Fibroblast of lung (primary cell): ENCODE measurements around the gene COMMD8. TPM values are rescaled to one million over a fixed set of nuclear protein-coding genes. Genes with fewer than 3 reads are reported as not detected.

ENCODE experiments used
- DNase-seq, 2 donors: peaks; one replicate each; pipeline versions ENCODE4 v3.0.0 to v3.0.0-alpha.2; 2010; ENCODE audit warnings: low read depth in 2 of 2
- H2AFZ ChIP-seq: 2 replicates; pipeline ENCODE4 v1.5.1; 2012; ENCODE audit warnings: low read length, control low read depth, inconsistent platforms
- H3K27ac ChIP-seq: 2 replicates; pipeline ENCODE4 v1.5.1; 2011; ENCODE audit warnings: low read length, control low read depth; ENCODE audit not compliant: insufficient read depth
- H3K27me3 ChIP-seq: 2 replicates; pipeline ENCODE4 v1.5.1; 2011; ENCODE audit warnings: mild to moderate bottlenecking, low read length; ENCODE audit not compliant: control insufficient read depth, insufficient read depth
- H3K36me3 ChIP-seq: 2 replicates; pipeline ENCODE4 v1.5.1; 2011; ENCODE audit warnings: low read length; ENCODE audit not compliant: control insufficient read depth, insufficient read depth
- H3K4me1 ChIP-seq: 2 replicates; pipeline ENCODE4 v1.5.1; 2011; ENCODE audit warnings: low read length; ENCODE audit not compliant: control insufficient read depth, insufficient read depth; ENCODE audit errors: extremely low read depth
- H3K4me2 ChIP-seq: 2 replicates; pipeline ENCODE4 v1.5.1; 2011; ENCODE audit warnings: low read length, control low read depth; ENCODE audit not compliant: insufficient read depth; ENCODE audit errors: extremely low read depth
- H3K4me3 ChIP-seq, 4 experiments: fragments of 200-600 bp in 1 of 4; sonication (generic) in 1 of 4; replicated peaks in 1 of 4; 2 replicates each; pipeline ENCODE4 v1.5.1; 2011 to 2016; ENCODE audit warnings: low read length in 4 of 4, low read depth in 3 of 4, mild to moderate bottlenecking in 3 of 4, control low read depth in 2 of 4, inconsistent platforms in 1 of 4, mixed read lengths in 1 of 4; ENCODE audit not compliant: insufficient read depth in 1 of 4; ENCODE audit errors: control extremely low read depth in 1 of 4
- H3K79me2 ChIP-seq: 2 replicates; pipeline ENCODE4 v1.5.1; 2012; ENCODE audit warnings: mild to moderate bottlenecking, low read length, inconsistent platforms; ENCODE audit not compliant: control insufficient read depth, insufficient read depth
- H3K9ac ChIP-seq: 2 replicates; pipeline ENCODE4 v1.5.1; 2011; ENCODE audit warnings: mild to moderate bottlenecking, low read length, control low read depth; ENCODE audit not compliant: insufficient read depth
- H3K9me3 ChIP-seq: 2 replicates; pipeline ENCODE4 v1.5.1; 2012; ENCODE audit warnings: low read depth, low read length; ENCODE audit not compliant: control insufficient read depth, insufficient read depth
- H4K20me1 ChIP-seq: 2 replicates; pipeline ENCODE4 v1.5.1; 2011; ENCODE audit warnings: low read length; ENCODE audit not compliant: control insufficient read depth, insufficient read depth; ENCODE audit errors: extremely low read depth
- CTCF ChIP-seq, 2 donors: IDR thresholded peaks in 1 of 2; conservative IDR thresholded peaks in 1 of 2; 1 replicate in 1 of 2; 2 replicates in 1 of 2; pipeline ENCODE4 v1.5.1; 2011 to 2012; ENCODE audit warnings: low read length in 2 of 2, control low read depth in 1 of 2, inconsistent platforms in 1 of 2, low read depth in 1 of 2, mild to moderate bottlenecking in 1 of 2
- EZH2 ChIP-seq: IDR thresholded peaks from 2 replicates; pipeline ENCODE4 v1.5.1; 2012; ENCODE audit warnings: low read length, control low read depth, mild to moderate bottlenecking; ENCODE audit errors: missing control alignments
- polyA plus RNA-seq, 2 donors: library from polyadenylated mRNA; depleted of rRNA in 1 of 2; stranded (reverse) in 1 of 2; unstranded in 1 of 2; fragments of >200 nt; gene quantifications; 2 replicates each; pipeline ENCODE4 v1.2.1, GENCODE V29; 2011 to 2012; ENCODE audit warnings: missing spikeins in 1 of 2
- total RNA-seq: library from RNA; depleted of rRNA; stranded (reverse); fragments of >200 nt; gene quantifications from 2 replicates; pipeline ENCODE4 v1.2.1, GENCODE V29; 2014

The COMMD8 gene
- total and polyA plus RNA-seq, 2 donors (not counting 1 experiment from before 2014, with no cell fraction given): 29.6 to 31.5 TPM

- no peak overlapping the region for H3K4me2 ChIP-seq
- no peaks in the 10 kb centered on the region for H3K9me3 ChIP-seq
- no peaks in the 10 kb centered on the region for H3K27me3 ChIP-seq
- no peak overlapping the region for H2AFZ ChIP-seq
- H4K20me1 ChIP-seq: no peaks in the 10 kb centered on the region
- no peak overlapping the region for H3K9ac ChIP-seq
- H3K79me2 ChIP-seq: no peaks in the 10 kb centered on the region
- H3K36me3 ChIP-seq: no peaks in the 10 kb centered on the region
- no peak overlapping the region for H3K27ac ChIP-seq
- DNase-seq: no peak
- no peaks in the 10 kb centered on the region for H3K4me1 ChIP-seq
- H3K4me3 ChIP-seq: no peak overlapping the region
- TF ChIP-seq EZH2 (no peak), CTCF (conservative IDR thresholded peaks at IDR 0.05 in 1 of 2, IDR thresholded peaks at IDR 0.05 in 1 of 2; ENCODE audit: low read depth in 1 of 2, low read length in 2 of 2) (no peak)
These were observed 19.5 kb downstream of the COMMD8 start for GRCh38 chr4:47444031-47444430.

- Histone ChIP-seq H3K79me2 (no peaks in the 10 kb centered on the region), H4K20me1 (no peaks in the 10 kb centered on the region), H3K27ac (no peak overlapping the region), H3K4me3 (no peak overlapping the region), H3K27me3 (no peaks in the 10 kb centered on the region), H3K4me2 (no peak overlapping the region), H3K9me3 (no peaks in the 10 kb centered on the region), H3K9ac (no peak overlapping the region), H3K4me1 (no peaks in the 10 kb centered on the region), H2AFZ (no peak overlapping the region), H3K36me3 (no peaks in the 10 kb centered on the region)
- no peak for DNase-seq
- TF ChIP-seq EZH2 (no peak), CTCF (conservative IDR thresholded peaks at IDR 0.05 in 1 of 2, IDR thresholded peaks at IDR 0.05 in 1 of 2; ENCODE audit: low read depth in 1 of 2, low read length in 2 of 2) (no peak)
These were observed 20.5 kb downstream of the COMMD8 start for GRCh38 chr4:47442980-47443379.

- no peak for TF ChIP-seq CTCF (conservative IDR thresholded peaks at IDR 0.05 in 1 of 2, IDR thresholded peaks at IDR 0.05 in 1 of 2; ENCODE audit: low read depth in 1 of 2, low read length in 2 of 2)
- TF ChIP-seq EZH2: no peak
- H3K9ac ChIP-seq: no peak overlapping the region
- H2AFZ ChIP-seq: no peak overlapping the region
- no peak overlapping the region for H3K27ac ChIP-seq
- no peaks in the 10 kb centered on the region for H4K20me1 ChIP-seq
- H3K9me3 ChIP-seq: no peaks in the 10 kb centered on the region
- H3K4me2 ChIP-seq: no peak overlapping the region
- no peaks in the 10 kb centered on the region for H3K4me1 ChIP-seq
- DNase-seq: no peak
- H3K27me3 ChIP-seq: no peaks in the 10 kb centered on the region
- no peaks in the 10 kb centered on the region for H3K36me3 ChIP-seq
- no peaks in the 10 kb centered on the region for H3K79me2 ChIP-seq
- no peak overlapping the region for H3K4me3 ChIP-seq
These were observed 28.6 kb downstream of the COMMD8 start for GRCh38 chr4:47434931-47435330.
